ENCODE data around the gene DOCK1.

DNA sequence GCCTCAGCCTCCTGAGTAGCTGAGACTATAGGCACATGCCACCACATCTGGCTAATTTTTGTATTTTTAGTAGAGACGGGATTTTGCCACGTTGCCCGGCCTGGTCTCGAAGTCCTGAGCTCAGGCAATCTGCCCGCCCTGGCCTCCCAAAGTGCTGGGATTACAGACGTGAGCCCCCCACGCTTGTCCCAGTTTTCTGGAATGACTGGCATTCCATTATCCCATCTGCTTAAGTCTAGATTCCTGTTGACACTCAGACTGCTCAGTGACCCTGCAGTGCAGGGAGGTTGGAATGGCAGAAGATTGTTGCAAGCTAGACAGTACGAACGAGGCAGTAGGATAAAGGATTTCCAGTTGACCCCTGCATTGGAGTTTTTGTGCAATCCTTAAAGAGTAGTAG is 508.8 kb downstream of the DOCK1 start:
- TF ChIP-seq, protein P1, sequence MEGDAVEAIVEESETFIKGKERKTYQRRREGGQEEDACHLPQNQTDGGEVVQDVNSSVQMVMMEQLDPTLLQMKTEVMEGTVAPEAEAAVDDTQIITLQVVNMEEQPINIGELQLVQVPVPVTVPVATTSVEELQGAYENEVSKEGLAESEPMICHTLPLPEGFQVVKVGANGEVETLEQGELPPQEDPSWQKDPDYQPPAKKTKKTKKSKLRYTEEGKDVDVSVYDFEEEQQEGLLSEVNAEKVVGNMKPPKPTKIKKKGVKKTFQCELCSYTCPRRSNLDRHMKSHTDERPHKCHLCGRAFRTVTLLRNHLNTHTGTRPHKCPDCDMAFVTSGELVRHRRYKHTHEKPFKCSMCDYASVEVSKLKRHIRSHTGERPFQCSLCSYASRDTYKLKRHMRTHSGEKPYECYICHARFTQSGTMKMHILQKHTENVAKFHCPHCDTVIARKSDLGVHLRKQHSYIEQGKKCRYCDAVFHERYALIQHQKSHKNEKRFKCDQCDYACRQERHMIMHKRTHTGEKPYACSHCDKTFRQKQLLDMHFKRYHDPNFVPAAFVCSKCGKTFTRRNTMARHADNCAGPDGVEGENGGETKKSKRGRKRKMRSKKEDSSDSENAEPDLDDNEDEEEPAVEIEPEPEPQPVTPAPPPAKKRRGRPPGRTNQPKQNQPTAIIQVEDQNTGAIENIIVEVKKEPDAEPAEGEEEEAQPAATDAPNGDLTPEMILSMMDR (IDR thresholded peaks at IDR 0.05), result no peak
- TF ChIP-seq POLR2A (IDR thresholded peaks at IDR 0.05), result no peak
- no peak for TF ChIP-seq EP300 (IDR thresholded peaks at IDR 0.05)
